Fibroblast of lung (primary cell): ENCODE data around the gene ZNF79.

Experiments used
- EZH2 ChIP-seq: IDR thresholded peaks from 2 replicates; pipeline ENCODE4 v1.5.1; 2012; ENCODE audit warnings: low read length, control low read depth, mild to moderate bottlenecking; ENCODE audit errors: missing control alignments
- TF ChIP-seq, protein P1 (sequence below), 2 donors: IDR thresholded peaks in 1 of 2; conservative IDR thresholded peaks in 1 of 2; 1 replicate in 1 of 2; 2 replicates in 1 of 2; pipeline ENCODE4 v1.5.1; 2011 to 2012; ENCODE audit warnings: low read length in 2 of 2, control low read depth in 1 of 2, inconsistent platforms in 1 of 2, low read depth in 1 of 2, mild to moderate bottlenecking in 1 of 2

DNA sequence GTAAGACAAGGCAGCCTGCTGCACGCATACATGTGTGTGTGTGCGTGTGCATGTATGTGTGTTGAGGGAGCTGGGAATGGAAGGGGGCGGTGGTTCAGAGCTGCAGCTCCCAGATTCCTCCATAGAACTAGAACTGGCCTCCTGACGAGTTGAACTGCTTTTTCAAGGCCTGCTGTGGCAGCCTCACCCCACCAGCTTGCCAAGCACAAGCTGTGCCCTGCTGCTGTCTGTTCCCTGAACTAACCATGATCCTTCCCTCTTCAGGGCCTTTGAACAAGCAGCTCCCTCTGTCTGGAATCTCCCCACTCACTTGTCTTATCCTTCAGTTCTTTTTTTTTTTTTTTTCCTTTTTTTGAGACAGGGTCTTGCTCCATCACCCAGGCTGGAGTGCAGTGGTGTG lies 49.8 kb downstream of the ZNF79 start:
- TF ChIP-seq EZH2: no peak
- TF ChIP-seq, protein P1, sequence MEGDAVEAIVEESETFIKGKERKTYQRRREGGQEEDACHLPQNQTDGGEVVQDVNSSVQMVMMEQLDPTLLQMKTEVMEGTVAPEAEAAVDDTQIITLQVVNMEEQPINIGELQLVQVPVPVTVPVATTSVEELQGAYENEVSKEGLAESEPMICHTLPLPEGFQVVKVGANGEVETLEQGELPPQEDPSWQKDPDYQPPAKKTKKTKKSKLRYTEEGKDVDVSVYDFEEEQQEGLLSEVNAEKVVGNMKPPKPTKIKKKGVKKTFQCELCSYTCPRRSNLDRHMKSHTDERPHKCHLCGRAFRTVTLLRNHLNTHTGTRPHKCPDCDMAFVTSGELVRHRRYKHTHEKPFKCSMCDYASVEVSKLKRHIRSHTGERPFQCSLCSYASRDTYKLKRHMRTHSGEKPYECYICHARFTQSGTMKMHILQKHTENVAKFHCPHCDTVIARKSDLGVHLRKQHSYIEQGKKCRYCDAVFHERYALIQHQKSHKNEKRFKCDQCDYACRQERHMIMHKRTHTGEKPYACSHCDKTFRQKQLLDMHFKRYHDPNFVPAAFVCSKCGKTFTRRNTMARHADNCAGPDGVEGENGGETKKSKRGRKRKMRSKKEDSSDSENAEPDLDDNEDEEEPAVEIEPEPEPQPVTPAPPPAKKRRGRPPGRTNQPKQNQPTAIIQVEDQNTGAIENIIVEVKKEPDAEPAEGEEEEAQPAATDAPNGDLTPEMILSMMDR (conservative IDR thresholded peaks at IDR 0.05 in 1 of 2, IDR thresholded peaks at IDR 0.05 in 1 of 2; ENCODE audit: low read depth in 1 of 2, low read length in 2 of 2): no peak
